OCI-M1 (cell line): Measurements from ENCODE around the gene SYNGR1.
"Not testable (repeated sequence)": the region's sequence is repeated elsewhere in the genome, so short reads cannot be mapped to it uniquely, and the experiment has no call there.

Experiments
- DNase-seq: peaks from one replicate; lab custom pipeline; 2025; lab: John Stamatoyannopoulos, UW

SYNGR1 gene

DNA sequence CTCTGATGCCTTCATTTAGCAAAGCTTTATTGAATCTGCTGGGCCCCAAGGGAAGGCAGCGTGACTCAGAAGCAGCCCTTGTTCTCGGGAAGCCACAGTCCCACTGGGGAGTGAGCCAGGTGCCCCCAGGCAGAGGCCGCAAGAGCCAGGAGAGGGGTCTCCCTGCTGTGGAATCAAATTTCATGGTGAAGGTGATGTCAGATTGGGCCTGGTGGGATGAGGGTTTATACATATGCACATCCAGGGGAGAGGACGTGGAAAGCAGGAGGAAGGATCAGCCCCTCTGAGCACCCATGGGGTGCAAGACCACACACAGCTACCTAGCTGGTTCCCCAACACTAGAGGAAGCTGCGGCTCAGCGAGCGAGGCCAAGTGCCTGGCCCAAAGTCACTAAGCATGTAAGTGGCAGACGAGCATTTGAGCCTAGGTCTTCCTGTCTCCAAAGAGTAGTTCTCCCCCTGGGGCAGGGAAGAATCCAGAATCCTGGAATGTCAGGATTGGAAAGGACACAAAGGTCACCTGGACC lies 2.0 kb downstream of the SYNGR1 start:
- DNase-seq = no peak

DNA sequence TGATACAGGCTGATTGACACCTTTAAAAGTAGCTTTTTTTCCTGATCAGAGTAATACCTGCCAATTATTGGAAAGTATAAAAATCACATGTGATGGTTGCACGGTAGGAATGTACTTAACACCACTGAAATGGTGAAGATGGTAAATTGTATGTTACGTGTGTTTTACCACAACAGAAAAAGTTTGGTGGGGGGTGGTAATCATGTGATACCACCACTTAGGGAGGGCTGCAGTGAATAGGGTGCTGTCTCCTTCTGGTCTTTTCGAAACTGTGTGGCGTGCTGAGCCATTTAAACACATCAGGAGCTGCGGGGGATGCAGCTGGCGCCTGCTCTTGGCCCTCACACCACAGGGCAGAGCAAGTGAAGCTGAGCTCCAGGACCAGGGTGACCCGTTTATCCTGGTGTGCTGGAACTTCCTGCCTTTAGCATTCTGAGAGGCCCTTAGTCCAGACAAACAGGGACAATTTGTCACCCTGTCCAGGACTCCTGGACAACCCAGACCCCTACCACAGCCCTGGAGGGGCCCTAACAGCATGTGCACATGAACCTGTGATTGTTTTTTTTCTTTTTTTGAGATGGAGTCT lies 2.6 kb downstream of the SYNGR1 start:
- DNase-seq = no peak

DNA sequence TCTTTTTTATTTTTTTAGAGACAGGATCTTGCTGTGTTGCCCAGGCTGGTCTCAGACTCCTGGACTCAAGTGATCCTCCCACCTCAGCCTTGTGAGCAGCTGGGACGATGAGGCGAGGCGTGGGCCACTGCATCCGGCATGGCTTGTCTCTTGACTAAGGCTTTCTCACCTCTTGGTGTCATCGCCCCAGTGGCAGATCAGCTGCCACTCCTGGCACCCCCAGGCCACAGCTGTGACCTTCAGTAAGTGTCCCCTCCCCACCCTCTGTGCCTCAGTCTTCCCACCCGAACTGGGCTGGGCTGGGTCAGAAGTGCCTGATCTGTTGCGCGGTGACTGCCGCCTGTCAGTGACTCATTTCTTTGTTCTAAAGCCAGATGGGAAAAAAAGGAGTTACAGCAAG lies 3.6 kb downstream of the SYNGR1 start:
- no peak for DNase-seq

DNA sequence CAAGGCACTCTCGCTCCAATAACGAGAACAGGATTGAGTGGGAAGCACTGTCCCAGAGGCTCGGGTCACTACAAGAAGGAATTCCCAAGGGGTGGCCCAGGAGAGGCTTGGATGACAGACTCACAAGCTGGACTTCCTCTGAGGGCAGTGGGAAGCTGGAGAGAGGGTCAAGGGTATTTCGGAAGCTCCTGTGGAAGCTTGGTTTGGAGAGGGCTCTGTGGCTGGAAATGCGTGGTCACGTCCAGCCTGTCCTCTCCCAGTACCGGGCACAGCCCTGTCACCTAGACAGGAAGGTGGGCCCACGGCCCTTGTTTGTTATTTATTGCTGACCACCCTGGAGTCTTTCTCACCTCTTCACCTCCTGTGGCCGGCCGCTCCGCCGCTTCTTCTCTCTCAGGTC lies 5.3 kb downstream of the SYNGR1 start:
- no peak for DNase-seq

DNA sequence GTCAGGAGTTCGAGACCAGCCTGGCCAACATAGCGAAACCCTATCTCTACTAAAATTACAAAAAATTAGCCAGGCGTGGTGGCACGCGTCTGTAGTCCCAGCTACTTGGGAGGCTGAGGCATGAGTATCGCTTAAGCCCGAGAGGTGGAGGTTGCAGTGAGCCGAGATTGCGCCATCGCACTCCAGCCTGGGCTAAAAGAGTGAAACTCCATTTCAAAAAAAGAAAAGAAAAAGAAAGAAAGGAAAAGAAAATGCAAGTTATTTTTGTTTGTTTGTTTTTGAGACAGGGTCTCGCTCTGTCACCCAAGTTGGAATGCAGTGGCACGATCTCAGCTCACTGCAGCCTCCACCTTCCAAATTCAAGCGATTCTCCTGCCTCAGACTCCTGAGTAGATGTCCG lies 6.0 kb downstream of the SYNGR1 start:
- not testable (repeated sequence) for DNase-seq

DNA sequence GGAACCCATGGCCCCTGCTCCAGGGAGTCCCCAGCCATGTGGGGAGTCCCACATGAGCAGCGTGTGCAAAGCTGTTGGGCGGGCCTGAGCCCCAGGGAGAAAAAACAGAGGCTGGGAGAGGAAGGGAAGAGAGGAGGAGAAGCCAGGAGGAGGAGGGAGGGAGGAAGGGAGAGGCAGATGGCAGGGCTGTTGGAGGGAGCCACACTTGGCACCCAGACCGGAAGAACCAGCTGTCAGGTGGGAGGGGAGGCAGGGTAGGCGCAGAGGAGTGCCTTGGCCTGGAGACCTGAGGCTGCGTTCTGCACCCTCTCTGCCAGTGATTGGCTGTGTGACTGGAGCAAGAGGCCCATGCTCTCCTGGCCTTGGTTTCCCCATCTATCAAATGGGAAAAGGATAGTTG lies 6.7 kb downstream of the SYNGR1 start:
- no peak for DNase-seq

DNA sequence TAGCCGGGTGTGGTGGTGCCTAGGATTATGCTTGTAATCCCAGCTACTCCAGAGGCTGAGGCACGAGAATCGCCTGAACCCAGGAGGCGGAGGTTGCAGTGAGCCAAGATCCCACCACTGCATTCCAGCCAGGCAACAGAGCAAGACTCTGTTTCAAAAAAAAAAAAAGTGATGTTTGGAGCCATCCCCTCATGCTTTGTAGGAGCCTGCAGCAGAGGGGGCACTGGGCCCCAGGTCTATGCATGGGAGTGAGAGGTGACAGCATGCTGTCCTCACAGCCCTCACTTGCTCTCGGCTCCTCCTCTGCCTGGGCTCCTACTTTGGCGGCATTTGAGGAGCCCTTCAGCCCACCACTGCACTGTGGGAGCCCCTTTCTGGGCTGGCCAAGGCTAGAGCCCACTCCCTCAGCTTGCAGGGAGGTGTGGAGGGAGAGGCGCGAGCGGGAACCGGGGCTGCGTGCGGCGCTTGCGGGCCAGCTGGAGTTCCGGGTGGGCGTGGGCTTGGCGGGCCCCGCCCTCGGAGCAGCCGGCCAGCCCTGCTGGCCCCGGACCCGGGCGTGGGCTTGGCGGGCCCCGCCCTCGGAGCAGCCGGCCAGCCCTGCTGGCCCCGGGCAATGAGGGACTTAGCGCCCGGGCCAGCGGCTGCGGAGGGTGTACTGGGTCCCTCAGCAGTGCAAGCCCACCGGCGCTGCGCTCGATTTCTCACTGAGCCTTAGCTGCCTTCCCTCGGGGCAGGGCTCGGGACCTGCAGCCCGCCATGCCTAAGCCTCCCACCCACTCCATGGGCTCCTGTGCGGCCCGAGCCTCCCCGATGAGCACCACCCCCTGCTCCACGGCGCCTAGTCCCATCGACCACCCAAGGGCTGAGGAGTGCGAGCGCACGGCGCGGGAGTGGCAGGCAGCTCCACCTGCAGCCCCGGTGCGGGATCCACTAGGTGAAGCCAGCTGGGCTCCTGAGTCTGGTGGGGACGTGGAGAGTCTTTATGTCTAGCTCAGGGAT lies 7.6 kb downstream of the SYNGR1 start:
- not testable (repeated sequence) for DNase-seq

DNA sequence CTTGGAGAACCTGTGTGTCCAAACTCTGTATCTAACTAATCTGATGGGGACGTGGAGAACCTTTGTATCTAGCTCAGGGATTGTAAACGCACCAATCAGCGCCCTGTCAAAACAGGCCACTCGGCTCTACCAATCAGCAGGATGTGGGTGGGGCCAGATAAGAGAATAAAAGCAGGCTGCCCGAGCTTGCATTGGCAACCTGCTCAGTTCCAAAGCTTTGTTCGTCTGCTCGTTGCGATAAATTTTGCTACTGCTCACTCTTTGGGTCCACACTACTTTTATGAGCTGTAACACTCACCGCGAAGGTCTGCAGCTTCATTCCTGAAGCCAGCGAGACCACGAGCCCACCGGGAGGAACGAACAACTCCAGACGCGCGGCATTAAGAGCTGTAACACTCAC lies 8.4 kb downstream of the SYNGR1 start:
- not testable (repeated sequence) for DNase-seq

DNA sequence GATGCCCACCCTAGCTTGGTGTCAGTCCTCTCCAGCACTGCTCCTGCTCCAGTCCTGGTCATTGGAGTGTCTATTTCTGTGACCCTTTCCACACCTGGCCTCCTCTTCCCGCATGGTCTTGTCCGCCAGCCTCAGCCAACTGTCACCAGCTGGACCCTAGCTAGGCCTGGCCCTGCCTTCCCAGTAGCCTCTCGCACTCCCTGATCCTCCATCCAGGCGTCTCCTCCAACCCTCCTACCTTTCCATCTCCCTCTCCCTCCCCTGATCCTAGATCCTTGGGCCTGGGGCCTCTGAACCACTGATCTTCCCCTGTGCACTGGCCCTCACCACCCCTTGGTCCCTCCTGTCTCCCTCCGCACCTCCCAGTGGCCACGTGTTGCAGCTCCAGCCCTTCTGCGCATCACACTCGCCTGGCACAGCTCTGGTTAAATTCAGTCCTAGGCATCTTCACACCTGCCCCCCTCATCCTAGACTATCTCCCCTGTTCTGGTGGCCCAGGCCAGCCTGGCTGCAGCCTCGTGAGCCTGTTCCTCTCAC lies 9.9 kb downstream of the SYNGR1 start:
- DNase-seq = no peak

DNA sequence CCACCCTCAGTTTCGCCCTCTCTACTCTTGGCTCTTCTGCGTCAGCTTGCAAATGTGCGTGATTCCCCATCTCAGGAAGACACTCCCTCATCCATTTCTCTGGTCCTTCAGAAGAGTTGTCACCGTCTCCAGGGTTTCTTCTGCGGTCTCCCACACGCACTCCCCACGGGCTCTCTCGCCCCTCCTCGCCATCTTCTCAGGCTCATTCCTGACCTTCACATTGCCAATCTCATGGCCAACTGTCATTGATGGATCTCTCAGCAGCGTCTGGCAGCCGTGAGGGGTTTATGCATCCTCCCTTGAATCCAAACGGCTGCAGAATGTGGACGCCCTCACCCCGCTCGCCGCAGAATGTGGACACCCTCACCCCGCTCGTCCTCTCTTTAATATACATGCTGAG lies 10.5 kb downstream of the SYNGR1 start:
- no peak for DNase-seq

DNA sequence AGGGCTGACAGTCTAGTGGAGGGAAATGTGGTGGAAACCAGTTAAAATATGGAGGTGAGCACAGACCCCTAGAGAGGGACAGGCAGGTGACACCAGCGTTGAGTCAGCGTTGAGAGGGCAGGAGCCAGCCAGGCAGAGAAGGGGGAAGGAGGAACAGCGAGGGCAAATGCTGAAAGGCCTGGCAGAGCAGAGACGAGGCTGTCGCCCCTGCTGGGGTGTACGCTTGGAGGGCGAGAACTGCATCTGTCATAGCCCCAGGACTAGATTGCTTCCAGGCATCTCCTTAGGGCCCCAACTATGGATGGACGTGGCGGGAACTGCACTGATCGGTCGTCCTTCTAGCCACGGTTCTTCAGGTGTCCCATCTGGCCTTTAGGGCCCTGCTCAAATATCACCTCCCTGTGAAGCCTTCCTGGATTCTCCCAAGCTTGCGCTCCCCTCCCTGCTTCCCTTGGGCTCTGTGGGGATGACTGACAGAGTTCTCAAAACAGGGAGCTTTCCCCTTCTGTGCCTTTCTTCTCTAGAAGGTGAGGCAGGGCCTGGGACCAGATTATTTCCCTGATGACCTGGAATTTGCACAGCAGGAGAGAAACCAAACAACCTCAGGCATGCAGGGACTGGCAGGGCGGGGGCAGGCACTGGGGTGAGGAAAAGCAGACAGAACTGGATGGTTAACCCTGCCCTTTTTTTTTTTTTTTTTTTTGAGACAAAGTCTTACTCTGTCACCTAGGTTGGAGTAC lies 11.1 kb downstream of the SYNGR1 start:
- no peak for DNase-seq

DNA sequence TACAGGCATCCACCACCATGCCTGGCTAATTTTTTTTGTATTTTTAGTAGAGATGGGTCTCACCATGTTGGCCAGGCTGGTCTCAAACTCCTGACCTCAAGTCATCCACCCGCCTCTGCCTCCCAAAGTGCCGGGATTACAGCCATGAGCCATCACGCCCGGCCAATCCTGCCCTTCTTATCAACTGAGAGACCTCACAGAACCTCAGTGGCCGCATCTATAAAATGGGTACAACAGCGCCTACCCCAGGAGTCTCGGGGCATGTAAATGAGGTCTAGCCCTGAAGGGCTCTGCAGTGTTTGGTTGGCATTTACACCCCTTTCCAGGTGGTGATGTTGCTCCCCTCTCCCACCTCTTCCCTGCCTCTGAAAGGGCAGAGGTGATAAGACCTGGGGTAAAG lies 11.7 kb downstream of the SYNGR1 start:
- DNase-seq = no peak

DNA sequence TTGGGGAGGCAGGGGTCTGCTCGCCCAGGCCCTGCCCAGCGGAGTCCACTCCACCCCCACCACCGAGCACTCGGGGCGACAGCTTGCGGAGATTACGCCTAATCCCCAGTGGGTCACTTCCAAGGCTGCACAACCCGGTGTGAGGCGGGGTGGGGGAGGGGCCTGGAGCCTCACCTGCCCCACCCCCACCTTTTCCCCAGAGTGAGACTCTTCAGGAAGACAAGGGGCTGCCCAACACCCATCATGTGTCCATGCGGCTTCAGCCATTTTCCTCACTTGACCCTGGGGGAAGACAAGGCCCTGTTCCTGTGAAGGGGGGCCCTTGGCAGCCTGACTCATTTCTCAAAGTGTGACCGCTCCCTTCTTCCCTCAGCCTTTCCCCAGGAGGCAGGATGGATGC lies 12.5 kb downstream of the SYNGR1 start:
- no peak for DNase-seq

DNA sequence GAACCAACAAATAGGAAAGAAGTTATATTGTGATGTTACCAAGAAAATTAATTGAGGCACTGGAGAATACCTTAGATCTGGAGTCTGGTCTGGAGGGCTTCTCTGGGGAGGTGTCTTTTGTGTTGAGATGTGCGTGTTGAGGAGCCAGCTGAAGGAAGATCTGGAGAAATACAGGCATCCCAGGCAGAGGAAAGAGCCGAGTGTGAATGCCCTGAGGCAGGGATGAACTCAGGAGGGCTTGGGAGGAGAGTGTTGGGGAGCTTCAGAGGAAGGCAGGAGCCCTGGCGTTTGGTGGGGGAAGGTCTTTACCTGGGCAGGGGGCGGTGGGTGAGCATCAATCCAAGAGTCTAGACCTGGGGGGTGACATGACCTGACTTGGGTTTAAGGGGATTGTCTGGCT lies 13.1 kb downstream of the SYNGR1 start:
- no peak for DNase-seq

DNA sequence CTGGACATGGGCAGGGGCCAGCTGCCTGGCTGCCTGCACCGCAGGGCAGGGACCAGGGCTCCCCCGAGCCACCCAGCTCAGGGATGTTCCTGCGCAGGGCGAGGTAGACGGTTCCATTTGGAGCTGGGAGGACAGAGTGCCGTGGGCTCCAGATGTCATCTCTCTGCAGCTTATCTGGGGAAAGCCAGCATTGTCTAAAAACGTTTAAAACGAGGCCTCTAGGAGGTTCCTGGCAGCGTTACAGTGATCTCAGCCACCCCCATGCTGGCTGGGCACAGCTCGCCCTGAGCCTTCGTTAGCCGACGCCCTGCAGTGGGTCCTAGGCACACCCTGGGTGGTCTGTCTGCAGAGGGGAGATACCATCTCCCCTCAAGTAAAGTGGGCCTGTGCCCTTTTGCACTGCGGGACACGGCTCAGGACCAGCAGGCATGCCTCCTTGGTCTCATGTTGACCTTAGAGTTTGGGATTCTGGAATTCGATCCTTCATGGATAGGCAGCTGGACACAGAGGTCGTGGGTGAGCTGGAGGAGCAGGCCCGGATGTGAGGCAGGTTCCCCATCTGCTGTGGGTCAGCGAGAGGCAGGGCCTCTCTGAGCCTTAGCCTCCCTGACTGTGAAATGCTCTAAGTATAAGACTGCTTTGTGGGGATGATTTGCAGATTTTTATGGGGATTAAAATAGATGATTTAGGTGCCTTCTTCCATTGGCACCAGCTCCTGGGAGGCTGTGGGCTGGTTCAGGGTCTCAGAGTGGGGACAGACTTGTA lies 14.1 kb downstream of the SYNGR1 start:
- peak; percentile 50 for DNase-seq

DNA sequence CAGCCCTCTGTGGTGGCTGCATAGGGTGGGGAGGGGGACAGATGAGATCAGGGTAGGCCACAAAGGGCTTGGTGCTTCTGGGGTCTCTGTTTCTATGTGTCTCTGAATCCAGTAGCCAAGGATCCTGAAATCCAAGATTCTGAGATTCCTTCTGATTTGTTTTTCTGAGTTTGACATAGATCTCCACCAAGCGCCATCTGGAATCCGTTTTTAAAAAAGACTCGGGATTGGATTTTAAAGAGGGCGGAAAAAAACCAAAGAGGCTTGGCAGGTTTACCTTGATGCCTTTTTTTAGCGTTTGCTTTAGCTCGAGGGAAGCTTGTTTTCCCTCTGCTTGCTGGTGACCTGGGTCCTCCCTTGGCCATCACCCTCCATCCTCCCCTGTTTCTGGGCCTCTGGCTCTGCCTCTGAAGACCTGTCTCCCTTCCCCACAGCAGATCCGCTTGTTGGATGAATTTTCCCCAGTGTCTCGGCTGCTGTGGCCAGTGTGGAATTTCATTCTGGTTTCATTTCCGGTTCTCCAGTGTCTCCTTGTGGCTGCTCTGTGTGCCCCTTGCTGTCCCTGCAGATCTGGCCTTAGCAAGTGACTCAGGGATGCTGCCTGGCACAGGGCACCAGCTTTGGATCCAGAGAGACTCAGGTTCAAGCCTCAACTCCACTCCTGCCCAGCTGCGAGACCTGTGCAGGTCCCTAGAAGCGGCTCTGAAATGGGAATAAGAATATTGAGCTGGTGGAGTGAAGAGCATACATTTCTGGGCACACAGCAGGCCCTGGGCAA lies 15.1 kb downstream of the SYNGR1 start:
- no peak for DNase-seq

DNA sequence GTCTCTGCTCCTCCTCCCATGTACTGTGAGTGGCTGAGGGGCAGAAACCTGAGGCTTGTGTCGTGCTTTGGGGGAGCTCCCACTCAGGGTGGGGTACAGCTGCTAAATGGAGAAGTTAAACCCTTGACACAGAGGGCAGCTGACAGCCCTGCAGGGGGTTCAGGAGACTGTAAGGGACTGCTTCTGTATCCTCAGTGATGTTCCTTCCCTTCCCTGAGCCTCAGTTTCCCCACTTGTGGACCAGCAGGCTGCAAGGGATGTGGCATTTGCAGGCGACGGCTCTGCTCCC lies 15.6 kb downstream of the SYNGR1 start:
- DNase-seq = no peak

DNA sequence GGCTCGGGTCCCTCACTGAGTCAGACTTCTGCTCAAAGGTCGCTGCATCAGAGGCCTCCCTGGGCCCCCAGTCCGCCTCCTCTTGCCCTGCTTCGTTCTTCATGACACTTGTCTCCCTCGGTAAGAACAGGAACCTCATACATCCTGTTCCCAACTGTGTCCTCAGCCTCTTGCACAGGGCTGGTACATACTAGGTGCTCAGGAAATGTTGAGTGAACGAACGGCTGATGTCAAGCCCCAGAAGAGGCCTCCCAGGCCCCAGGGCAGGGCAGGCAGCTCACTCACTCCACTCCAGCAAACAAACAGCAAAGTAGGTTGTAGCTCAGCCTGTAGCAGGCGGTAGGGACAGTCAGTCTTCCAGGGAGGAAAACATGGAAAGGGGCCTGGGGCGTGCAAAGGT lies 17.2 kb downstream of the SYNGR1 start:
- no peak for DNase-seq

DNA sequence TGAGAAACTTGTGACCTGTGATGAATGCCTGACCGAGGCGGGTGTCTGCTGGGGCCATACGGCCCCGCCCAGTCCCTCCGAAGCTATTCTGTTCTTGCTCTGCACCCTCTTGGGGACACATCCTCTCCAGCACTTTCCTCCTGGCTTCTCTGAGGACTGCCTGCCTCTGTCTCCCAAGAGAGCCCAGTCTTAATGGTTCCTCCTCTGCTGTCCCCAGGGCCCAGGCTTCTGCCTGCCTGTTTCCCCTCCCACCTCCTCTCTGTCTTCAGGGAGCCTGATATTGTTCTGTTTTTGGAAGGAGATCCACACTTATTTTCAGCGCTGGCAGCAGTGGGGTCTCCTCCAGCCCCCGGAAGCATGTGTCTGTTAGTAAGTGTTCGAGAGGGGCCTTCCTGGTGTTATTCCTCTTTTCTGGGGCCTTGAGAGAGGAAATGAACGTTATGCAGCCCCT lies 18.7 kb downstream of the SYNGR1 start:
- DNase-seq = no peak

DNA sequence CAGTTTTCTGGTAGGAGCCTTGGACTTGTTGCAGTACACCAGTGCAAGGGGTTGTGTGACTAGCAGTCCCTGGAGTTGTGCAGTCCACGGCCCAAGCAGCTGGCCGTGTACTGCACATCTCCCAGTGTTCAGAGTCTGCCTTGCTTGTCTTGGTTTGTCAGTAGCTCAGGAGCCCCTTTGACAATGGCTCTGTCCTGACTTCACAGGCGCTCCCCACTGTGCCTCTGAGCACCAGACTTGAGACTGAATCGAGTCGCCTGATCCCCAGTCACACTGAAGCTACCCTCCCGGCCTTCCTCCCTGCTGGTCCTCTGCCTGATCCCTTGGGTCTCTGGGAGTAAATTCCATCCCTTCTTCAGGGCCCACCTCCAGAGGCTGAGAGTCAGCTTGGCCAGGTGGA lies 19.4 kb downstream of the SYNGR1 start:
- no peak for DNase-seq

DNA sequence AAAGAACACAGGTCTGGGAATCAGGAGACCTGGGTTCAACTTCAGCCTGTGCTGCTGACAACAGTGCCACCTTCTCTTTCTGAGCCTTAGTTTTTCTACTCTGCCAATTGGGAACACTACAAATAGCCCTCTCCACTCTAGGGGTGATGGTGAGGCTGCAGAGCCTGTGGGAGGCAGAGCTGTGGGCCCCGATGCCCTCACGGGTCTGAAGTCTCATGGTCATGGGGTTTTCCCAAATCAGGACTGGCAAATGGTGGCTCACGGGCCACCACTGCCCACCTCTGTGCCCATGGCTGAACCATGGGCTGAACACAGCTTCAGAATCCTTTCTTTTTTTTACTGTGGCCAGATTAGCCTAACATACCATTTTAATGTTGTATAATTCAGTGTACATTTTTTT lies 19.8 kb downstream of the SYNGR1 start:
- DNase-seq = no peak
